ENCODE measurements around the gene DYNLRB2. TPM values are rescaled to one million over a fixed set of nuclear protein-coding genes. Genes with fewer than 3 reads are reported as not detected.

The DYNLRB2 gene
- polyA plus RNA-seq, 5 donors: 5.2 to 8.3 (median 6.3) TPM

GRCh38 chr16:80546249-80546648 is 5.5 kb downstream of the DYNLRB2 start:
- no peak for DNase-seq

GRCh38 chr16:80547145-80547544 is 6.4 kb downstream of the DYNLRB2 start:
- DNase-seq: no peak

GRCh38 chr16:80552277-80552676 is 11.5 kb downstream of the DYNLRB2 start:
- DNase-seq: no peak

- no peak for DNase-seq
These were observed 13.2 kb downstream of the DYNLRB2 start for GRCh38 chr16:80554033-80554432.

DNA sequence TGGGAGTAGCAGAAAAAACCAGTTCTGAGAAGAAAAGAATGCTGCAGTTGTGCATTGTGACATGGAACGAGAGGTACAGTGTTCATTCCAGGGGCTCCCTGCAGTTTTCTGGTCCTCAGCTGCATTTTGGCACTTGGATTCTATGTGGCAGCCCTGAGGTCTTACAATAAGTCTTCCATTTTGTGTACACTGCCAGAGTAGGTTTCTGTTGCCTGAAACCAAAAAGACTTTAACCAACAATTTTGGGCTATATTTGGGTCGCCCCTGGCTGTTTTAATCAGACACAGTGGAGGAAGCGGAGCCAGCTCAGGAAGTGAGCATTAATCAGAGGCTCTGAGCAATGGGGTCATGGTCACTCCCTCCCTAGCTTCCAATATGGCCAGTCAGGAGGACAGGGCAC is 15.7 kb downstream of the DYNLRB2 start:
- DNase-seq: no peak

- DNase-seq: no peak
These were observed 16.2 kb downstream of the DYNLRB2 start for GRCh38 chr16:80557037-80557436.

- no peak for DNase-seq
These were observed 18.6 kb downstream of the DYNLRB2 start for GRCh38 chr16:80559369-80559768.

GRCh38 chr16:80563066-80563465 is 22.3 kb downstream of the DYNLRB2 start:
- DNase-seq: no peak

GRCh38 chr16:80564394-80564793 is 23.6 kb downstream of the DYNLRB2 start:
- no peak for DNase-seq

DNA sequence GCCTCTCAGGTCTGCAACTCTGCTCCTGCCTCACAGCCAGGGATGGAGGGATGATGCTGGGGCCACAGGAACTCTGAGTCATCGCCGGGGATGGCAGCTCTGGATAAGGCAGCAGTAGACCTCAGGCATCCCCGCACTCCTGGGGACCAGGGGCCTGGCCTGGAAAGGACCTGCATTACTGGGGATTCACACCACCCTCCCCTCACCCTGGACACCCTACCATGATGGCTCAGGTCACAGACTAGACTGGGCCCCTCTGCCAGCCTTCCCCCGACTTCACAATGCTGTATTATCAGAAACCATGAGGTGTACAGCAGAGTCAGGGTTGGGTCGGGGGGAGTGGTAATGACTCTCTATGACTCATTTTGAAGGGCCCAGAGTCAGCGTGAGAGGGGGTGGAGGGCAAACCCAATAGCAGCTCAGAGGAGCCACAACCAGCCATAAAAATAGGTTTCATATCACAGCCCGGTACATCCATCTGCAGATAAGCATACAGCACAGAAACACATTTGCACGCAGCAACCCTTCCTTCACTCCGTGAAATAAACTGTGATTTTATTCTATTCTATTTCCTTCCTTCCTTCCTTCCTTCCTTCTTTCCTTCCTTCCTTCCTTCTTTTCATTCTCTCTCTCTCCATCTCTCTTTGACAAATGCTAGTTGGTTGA is 28.8 kb downstream of the DYNLRB2 start:
- no peak for DNase-seq

- DNase-seq: peak; percentile 2 to 6
These were observed 29.3 kb downstream of the DYNLRB2 start for GRCh38 chr16:80570106-80570478.

DNA sequence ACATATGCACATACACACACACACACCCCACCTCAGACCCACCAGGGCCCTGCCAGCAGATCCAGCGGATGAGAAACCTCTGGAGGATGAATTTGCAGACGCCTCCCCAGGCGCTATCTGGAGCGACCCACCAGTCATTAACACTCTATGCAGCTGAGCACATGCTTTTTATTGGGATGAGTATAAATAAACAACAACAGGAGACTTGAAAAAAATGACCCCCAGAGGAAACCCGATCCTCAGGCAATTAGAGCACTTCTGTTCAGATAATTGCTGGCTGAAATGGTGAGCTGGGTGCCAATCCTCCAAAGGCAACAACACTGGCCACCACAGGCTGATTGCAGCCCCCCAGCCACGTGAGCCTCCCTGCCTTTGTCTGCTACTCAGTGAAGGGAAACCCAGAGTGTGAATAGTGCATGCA is 32.9 kb downstream of the DYNLRB2 start:
- no peak for DNase-seq

GRCh38 chr16:80576343-80576912 is 35.6 kb downstream of the DYNLRB2 start:
- DNase-seq: no peak

DNA sequence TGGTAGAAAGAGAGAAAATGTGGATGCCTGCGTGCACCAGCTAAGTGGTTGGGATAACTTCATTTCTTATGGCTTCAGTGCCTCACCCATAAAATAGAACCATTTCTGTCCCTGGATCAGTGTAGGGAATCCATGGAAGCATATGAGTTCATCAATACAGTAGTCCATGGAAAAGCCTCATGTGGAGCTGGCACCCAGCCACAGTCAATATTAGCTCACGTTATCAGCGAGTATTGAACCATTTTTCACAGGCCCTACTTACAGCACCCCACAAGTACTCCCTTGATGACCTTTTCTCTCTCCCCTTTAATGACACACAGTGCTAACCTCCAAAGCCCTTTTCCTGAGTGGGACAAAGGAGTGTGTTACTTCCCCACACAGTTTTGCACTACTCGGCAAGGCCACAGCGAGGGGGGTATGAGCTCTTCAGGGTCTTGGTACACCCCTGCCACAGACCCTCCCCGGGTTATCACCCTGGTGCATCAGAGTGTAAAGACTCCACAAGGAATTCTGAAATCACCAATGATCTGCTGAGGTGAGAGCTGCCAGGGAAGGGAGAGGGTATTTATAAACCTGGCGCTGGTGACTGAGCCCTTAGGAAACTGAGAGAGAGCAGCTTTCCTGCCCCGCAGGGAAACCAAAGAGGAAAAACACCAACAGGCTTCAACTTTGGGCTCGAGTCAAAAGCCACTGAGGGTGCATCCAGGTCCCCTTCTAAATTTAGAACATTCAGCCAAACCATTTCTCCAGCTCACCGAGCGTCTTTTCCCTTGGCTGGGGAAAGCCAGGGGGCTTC is 36.9 kb downstream of the DYNLRB2 start:
- no peak for DNase-seq

- no peak for DNase-seq
These were observed 39.5 kb downstream of the DYNLRB2 start for GRCh38 chr16:80580109-80580832.

GRCh38 chr16:80583466-80583865 is 42.7 kb downstream of the DYNLRB2 start:
- DNase-seq: no peak

DNA sequence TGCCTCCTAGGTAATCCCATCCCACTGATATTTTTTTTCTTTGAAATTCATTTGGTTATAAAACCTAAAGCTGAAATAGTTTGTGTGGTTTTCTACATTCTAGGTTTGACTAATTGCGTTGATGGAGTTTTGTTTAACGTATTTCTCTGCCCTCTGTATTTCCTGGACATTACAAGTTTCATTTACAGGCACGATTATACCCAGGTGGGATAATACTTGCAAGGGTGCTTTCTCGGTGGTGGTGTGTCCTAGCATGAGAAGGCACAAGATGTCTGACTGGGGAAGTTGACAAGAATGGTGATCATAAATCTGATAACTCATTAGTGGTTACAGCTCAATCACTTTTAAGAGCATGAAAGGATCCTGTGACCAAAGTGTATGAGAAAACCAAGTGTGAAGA is 45.0 kb downstream of the DYNLRB2 start:
- DNase-seq: no peak

- no peak for DNase-seq
These were observed 45.7 kb downstream of the DYNLRB2 start for GRCh38 chr16:80586476-80586875.

DNA sequence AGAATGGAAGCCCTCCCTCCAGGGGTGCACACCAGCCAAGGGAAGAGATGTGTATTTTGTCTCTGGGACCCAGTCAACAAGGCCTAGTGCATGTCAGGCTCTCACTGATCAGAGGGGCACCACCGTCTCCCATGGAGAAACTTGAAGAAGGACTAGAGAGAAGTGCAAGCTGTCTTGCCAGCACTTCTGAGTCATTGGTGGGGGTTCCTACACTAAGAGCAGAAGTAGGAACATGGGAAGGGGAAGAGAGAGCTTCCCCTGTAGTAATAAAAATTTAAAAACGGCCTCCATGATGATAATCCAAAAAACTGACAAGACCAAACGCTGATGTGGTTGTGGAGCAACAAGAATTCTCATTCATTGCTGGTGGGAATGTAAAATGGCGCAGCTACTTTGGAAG is 46.3 kb downstream of the DYNLRB2 start:
- no peak for DNase-seq

DNA sequence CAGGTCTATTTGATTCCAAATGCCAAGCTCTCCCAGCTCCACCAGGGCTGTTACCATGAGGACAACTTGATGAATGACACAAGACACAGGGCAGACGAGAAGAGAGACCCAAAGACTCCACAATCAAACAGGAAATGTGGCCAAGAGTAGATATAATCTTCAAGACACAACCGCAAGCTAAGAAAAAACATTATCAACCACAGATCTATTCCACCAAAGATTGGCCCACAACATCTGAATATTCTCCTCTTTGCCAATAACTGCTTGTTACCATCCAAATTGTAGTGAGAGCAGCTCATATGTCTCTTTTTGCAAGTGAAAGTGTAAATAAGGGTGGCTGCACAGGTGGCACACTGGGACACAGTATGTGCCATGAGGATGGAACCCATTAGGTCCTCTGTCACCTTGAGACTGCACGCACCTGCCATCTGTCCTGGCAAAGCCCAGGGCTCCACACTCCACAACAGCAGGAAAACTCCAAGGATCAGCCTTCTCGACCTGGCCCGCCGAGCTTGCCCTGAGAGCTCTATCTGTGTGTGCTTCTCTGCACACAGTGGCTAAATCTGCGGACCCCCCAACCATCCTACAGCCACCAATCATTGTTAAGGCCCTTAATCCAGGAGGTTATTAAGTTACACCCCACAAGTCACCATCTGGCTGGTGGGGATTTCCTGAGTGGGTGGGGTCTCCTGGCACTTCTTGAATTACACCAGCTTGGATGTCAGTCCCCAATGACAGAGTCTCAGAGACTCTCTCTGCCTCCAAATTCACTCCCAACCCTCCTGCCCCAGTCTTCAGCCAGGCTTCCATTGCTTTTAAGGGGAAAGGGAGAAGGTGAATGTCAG is 50.5 kb downstream of the DYNLRB2 start:
- no peak for DNase-seq

DNA sequence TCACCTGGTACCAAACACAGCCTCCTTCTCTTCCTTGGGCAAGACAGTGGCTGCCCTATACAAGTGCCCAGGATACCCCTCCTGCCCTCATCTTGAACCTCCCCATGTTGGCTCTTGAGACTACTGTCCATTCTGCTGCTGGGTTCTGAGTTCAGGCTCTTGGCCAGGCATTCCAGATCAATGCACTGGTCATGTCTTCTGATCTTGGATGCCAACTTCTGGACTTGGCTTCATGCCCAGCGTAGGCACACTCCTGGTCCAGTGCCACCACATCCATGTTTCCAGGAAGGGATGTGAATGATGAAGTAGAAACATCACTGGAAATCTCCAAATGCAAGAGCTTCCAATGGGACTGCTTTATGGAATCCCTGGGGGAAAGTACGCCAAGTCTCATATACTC is 51.5 kb downstream of the DYNLRB2 start:
- no peak for DNase-seq

GRCh38 chr16:80594756-80595155 is 54.0 kb downstream of the DYNLRB2 start:
- DNase-seq: no peak

All from right lung (tissue), 5 donors.